Esophagus squamous epithelium (tissue), 4 donors: ENCODE data around the gene EFNA4.

ENCODE experiments used
- CTCF ChIP-seq, 6 experiments: fragments of 450-650 bp in 4 of 6; fragments of 200-600 bp in 2 of 6; sonication (generic) in 2 of 6; IDR thresholded peaks; one replicate each; pipeline ENCODE4 v1.5.1; 2016 to 2019; ENCODE audit warnings: antibody characterized with exemption in 6 of 6, mild to moderate bottlenecking in 4 of 6, moderate library complexity in 4 of 6
- POLR2A ChIP-seq, 4 donors: fragments of 450-650 bp; IDR thresholded peaks; one replicate each; pipeline ENCODE4 v1.6.1; 2017; ENCODE audit warnings: antibody characterized with exemption in 4 of 4, mild to moderate bottlenecking in 4 of 4, moderate library complexity in 3 of 4

- TF ChIP-seq POLR2A (IDR thresholded peaks at IDR 0.05) (no peak), CTCF (IDR thresholded peaks at IDR 0.05) (no peak)
These were observed 6.1 kb downstream of the EFNA4 start for GRCh38 chr1:155069551-155070157.
